Measurements from ENCODE around the gene TSPAN2.

GRCh38 chr1:115120296-115120695 lies 31.0 kb upstream of the TSPAN2 start:
- TF ChIP-seq RAD21 (IDR thresholded peaks at IDR 0.05; ENCODE audit: low read length) (no peak), CTCF (conservative IDR thresholded peaks at IDR 0.05; ENCODE audit: low read depth, low read length) (no peak), CHD1 (IDR thresholded peaks at IDR 0.05; ENCODE audit: low read depth, low read length) (no peak), POLR2A (IDR thresholded peaks at IDR 0.05; ENCODE audit: low read depth, low read length) (no peak), CEBPB (IDR thresholded peaks at IDR 0.05; ENCODE audit: low read depth, low read length) (no peak), BHLHE40 (IDR thresholded peaks at IDR 0.05; ENCODE audit: low read depth, low read length) (no peak)

Data from IMR-90 (cell line).